NCI-H510A treated with DMSO at 0.1 percent for 48 hours (cell line): ENCODE results near the gene FLNA.
"Not testable (repeated sequence)": the region's sequence is repeated elsewhere in the genome, so short reads cannot be mapped to it uniquely, and the experiment has no call there.

Experiments used
- DNase-seq: peaks from one replicate; lab custom pipeline; 2025; lab: John Stamatoyannopoulos, UW

The FLNA gene

GRCh38 chrX:154398668-154399526, 24.5 kb upstream of the FLNA start:
- peak; percentile 69 for DNase-seq

- DNase-seq = peak; percentile 94
Observed at GRCh38 chrX:154397888-154398667, 23.6 kb upstream of the FLNA start, which contains the start of gene RPL10. Gene RPL10, plus strand, starts transcription at chrX:154398377. Its CDS starts 143 bp downstream, at chrX:154398520.

- DNase-seq = peak; percentile 64
Observed at GRCh38 chrX:154396973-154397887, 22.8 kb upstream of the FLNA start.

- not testable (repeated sequence) for DNase-seq
Observed at GRCh38 chrX:154396363-154396762, 21.9 kb upstream of the FLNA start.

- not testable (repeated sequence) for DNase-seq
Observed at GRCh38 chrX:154389812-154390747, 15.6 kb upstream of the FLNA start.

- not testable (repeated sequence) for DNase-seq
Observed at GRCh38 chrX:154388649-154389048, 14.2 kb upstream of the FLNA start.

GRCh38 chrX:154388094-154388493, 13.7 kb upstream of the FLNA start:
- DNase-seq = not testable (repeated sequence)

- no peak for DNase-seq
Observed at GRCh38 chrX:154384284-154384892, 10.0 kb upstream of the FLNA start.

GRCh38 chrX:154383359-154384283, 9.2 kb upstream of the FLNA start:
- no peak for DNase-seq

GRCh38 chrX:154382483-154383069, 8.1 kb upstream of the FLNA start:
- no peak for DNase-seq

GRCh38 chrX:154381271-154381670, 6.8 kb upstream of the FLNA start:
- no peak for DNase-seq

GRCh38 chrX:154380787-154381186, 6.4 kb upstream of the FLNA start:
- DNase-seq = no peak

- no peak for DNase-seq
Observed at GRCh38 chrX:154380153-154380552, 5.7 kb upstream of the FLNA start.

- no peak for DNase-seq
Observed at GRCh38 chrX:154379569-154379951, 5.1 kb upstream of the FLNA start.

- DNase-seq = peak; percentile 99
Observed at GRCh38 chrX:154378799-154379568, 4.5 kb upstream of the FLNA start, which contains the start of gene EMD. Gene EMD, plus strand, starts transcription at chrX:154379295. Its CDS starts 190 bp downstream, at chrX:154379485.

GRCh38 chrX:154378059-154378798, 3.8 kb upstream of the FLNA start:
- no peak for DNase-seq

- no peak for DNase-seq
Observed at GRCh38 chrX:154376774-154377173, 2.3 kb upstream of the FLNA start.
